ENCODE results near the gene TMEM120B. TPM values are rescaled to one million over a fixed set of nuclear protein-coding genes. Genes with fewer than 3 reads are reported as not detected.

TMEM120B gene
- total and polyA plus RNA-seq, 2 of the 13 experiments (the other 11 are each of a cell fraction or from before 2014, with no cell fraction given) = 7.1 to 12.9 TPM

GRCh38 chr12:121712461-121713256 lies at the start of gene TMEM120B (continued):
- TF ChIP-seq, protein P1, sequence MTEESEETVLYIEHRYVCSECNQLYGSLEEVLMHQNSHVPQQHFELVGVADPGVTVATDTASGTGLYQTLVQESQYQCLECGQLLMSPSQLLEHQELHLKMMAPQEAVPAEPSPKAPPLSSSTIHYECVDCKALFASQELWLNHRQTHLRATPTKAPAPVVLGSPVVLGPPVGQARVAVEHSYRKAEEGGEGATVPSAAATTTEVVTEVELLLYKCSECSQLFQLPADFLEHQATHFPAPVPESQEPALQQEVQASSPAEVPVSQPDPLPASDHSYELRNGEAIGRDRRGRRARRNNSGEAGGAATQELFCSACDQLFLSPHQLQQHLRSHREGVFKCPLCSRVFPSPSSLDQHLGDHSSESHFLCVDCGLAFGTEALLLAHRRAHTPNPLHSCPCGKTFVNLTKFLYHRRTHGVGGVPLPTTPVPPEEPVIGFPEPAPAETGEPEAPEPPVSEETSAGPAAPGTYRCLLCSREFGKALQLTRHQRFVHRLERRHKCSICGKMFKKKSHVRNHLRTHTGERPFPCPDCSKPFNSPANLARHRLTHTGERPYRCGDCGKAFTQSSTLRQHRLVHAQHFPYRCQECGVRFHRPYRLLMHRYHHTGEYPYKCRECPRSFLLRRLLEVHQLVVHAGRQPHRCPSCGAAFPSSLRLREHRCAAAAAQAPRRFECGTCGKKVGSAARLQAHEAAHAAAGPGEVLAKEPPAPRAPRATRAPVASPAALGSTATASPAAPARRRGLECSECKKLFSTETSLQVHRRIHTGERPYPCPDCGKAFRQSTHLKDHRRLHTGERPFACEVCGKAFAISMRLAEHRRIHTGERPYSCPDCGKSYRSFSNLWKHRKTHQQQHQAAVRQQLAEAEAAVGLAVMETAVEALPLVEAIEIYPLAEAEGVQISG (CRISPR knock-in tag; IDR thresholded peaks at IDR 0.05) = 0 out of 2 replicates have a peak, but pooled peaks have one; percentile 12
- TF ChIP-seq ZNF337 (CRISPR knock-in tag; IDR thresholded peaks at IDR 0.05; ENCODE audit: borderline replicate concordance, low read depth) (no peak), MEIS1 (CRISPR knock-in tag; IDR thresholded peaks at IDR 0.05; ENCODE audit: borderline replicate concordance) (peak; percentile 60; the same call in 1 of the 2 replicates), PHF8 (CRISPR knock-in tag; IDR thresholded peaks at IDR 0.05) (peak; percentile 86), FOXO4 (CRISPR knock-in tag; conservative IDR thresholded peaks at IDR 0.05) (no peak), ZNF737 (CRISPR knock-in tag; IDR thresholded peaks at IDR 0.05; ENCODE audit: borderline replicate concordance) (no peak), NR0B2 (CRISPR knock-in tag; IDR thresholded peaks at IDR 0.05) (no peak; the same call in 1 of the 2 replicates), HNRNPH1 (optimal IDR thresholded peaks at IDR 0.05; ENCODE audit: low read depth, low read length) (no peak), ZNF841 (CRISPR knock-in tag; IDR thresholded peaks at IDR 0.05; ENCODE audit: borderline replicate concordance) (no peak), ZKSCAN8 (CRISPR knock-in tag; IDR thresholded peaks at IDR 0.05; ENCODE audit: borderline replicate concordance) (0 out of 2 replicates have a peak, but pooled peaks have one; percentile 4), DMAP1 (CRISPR knock-in tag; IDR thresholded peaks at IDR 0.05) (peak; percentile 58; the same call in 1 of the 2 replicates), TFDP1 (CRISPR knock-in tag; IDR thresholded peaks at IDR 0.05; ENCODE audit: borderline replicate concordance) (peak; percentile 67; the same call in 1 of the 2 replicates), HDAC6 (IDR thresholded peaks at IDR 0.05; ENCODE audit: low read depth, low read length) (no peak), ZNF30 (CRISPR knock-in tag; IDR thresholded peaks at IDR 0.05) (no peak), ZNF891 (CRISPR knock-in tag; IDR thresholded peaks at IDR 0.05) (no peak), TBX2 (CRISPR knock-in tag; IDR thresholded peaks at IDR 0.05; ENCODE audit: borderline replicate concordance) (no peak), ZNF296 (CRISPR knock-in tag; conservative IDR thresholded peaks at IDR 0.05) (no peak), REL (CRISPR knock-in tag; conservative IDR thresholded peaks at IDR 0.05) (no peak)
- TF ChIP-seq, protein P2, sequence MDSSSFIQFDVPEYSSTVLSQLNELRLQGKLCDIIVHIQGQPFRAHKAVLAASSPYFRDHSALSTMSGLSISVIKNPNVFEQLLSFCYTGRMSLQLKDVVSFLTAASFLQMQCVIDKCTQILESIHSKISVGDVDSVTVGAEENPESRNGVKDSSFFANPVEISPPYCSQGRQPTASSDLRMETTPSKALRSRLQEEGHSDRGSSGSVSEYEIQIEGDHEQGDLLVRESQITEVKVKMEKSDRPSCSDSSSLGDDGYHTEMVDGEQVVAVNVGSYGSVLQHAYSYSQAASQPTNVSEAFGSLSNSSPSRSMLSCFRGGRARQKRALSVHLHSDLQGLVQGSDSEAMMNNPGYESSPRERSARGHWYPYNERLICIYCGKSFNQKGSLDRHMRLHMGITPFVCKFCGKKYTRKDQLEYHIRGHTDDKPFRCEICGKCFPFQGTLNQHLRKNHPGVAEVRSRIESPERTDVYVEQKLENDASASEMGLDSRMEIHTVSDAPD (CRISPR knock-in tag; IDR thresholded peaks at IDR 0.05) = no peak
- TF ChIP-seq, protein P3, sequence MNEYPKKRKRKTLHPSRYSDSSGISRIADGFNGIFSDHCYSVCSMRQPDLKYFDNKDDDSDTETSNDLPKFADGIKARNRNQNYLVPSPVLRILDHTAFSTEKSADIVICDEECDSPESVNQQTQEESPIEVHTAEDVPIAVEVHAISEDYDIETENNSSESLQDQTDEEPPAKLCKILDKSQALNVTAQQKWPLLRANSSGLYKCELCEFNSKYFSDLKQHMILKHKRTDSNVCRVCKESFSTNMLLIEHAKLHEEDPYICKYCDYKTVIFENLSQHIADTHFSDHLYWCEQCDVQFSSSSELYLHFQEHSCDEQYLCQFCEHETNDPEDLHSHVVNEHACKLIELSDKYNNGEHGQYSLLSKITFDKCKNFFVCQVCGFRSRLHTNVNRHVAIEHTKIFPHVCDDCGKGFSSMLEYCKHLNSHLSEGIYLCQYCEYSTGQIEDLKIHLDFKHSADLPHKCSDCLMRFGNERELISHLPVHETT (CRISPR knock-in tag; conservative IDR thresholded peaks at IDR 0.05) = no peak
